GM21367 (cell line): Measurements from ENCODE around the gene DUS2.

Source experiments
- ATAC-seq: cut with Tn5 transposase; IDR thresholded peaks from one replicate; pipeline ENCODE4 v1.9.1; 2021; ENCODE audit not compliant: unreplicated experiment

Gene DUS2

GRCh38 chr16:68040506-68041288, 17.6 kb downstream of the DUS2 start:
- peak; percentile 57 for ATAC-seq

GRCh38 chr16:68041783-68042182, 18.7 kb downstream of the DUS2 start:
- ATAC-seq = no peak

- ATAC-seq = no peak
These were observed 23.0 kb downstream of the DUS2 start for GRCh38 chr16:68046106-68046505.

- no peak for ATAC-seq
These were observed 24.9 kb downstream of the DUS2 start for GRCh38 chr16:68047987-68048386.

- no peak for ATAC-seq
These were observed 26.4 kb downstream of the DUS2 start for GRCh38 chr16:68049449-68049848.

- ATAC-seq = no peak
These were observed 32.3 kb downstream of the DUS2 start for GRCh38 chr16:68055395-68055794.

- ATAC-seq = no peak
These were observed 36.7 kb downstream of the DUS2 start for GRCh38 chr16:68059804-68060203.

- ATAC-seq = no peak
These were observed 38.3 kb downstream of the DUS2 start for GRCh38 chr16:68061396-68061795.

GRCh38 chr16:68062910-68063393, 39.9 kb downstream of the DUS2 start:
- no peak for ATAC-seq

GRCh38 chr16:68064791-68065365, 41.8 kb downstream of the DUS2 start:
- ATAC-seq = no peak

GRCh38 chr16:68065716-68066305, 42.7 kb downstream of the DUS2 start:
- ATAC-seq = no peak

GRCh38 chr16:68066763-68067162, 43.7 kb downstream of the DUS2 start:
- no peak for ATAC-seq

GRCh38 chr16:68068926-68069325, 45.8 kb downstream of the DUS2 start:
- ATAC-seq = no peak

GRCh38 chr16:68069511-68070248, 46.6 kb downstream of the DUS2 start:
- no peak for ATAC-seq

GRCh38 chr16:68070249-68070730, 47.2 kb downstream of the DUS2 start:
- no peak for ATAC-seq

GRCh38 chr16:68070806-68071517, 47.9 kb downstream of the DUS2 start:
- ATAC-seq = no peak

- ATAC-seq = no peak
These were observed 48.4 kb downstream of the DUS2 start for GRCh38 chr16:68071518-68071901.

GRCh38 chr16:68072038-68072695, 49.1 kb downstream of the DUS2 start:
- ATAC-seq = no peak

GRCh38 chr16:68073902-68074760, 51.0 kb downstream of the DUS2 start:
- no peak for ATAC-seq
